Hepatocyte (in vitro differentiated cells): Measurements from ENCODE around the gene ESPL1. TPM values are rescaled to one million over a fixed set of nuclear protein-coding genes. Genes with fewer than 3 reads are reported as not detected.

Source experiments
- DNase-seq: peaks from one replicate; pipeline ENCODE4 v3.0.0-alpha.2; 2016; ENCODE audit warnings: low spot score
- H2AFZ ChIP-seq: fragments of 200-600 bp; sonication (generic); 2 replicates; pipeline ENCODE4 v1.6.0; 2016; ENCODE audit warnings: antibody characterized with exemption, mild to moderate bottlenecking
- H3K27ac ChIP-seq: fragments of 200-600 bp; sonication (generic); 2 replicates; pipeline ENCODE4 v1.5.1; 2016; ENCODE audit warnings: mild to moderate bottlenecking
- H3K27me3 ChIP-seq: fragments of 200-600 bp; sonication (generic); 2 replicates; pipeline ENCODE4 v1.6.1; 2016
- H3K36me3 ChIP-seq: fragments of 200-600 bp; sonication (generic); replicated peaks from 2 replicates; pipeline ENCODE4 v1.5.1; 2016; ENCODE audit warnings: low read depth; ENCODE audit not compliant: insufficient read depth
- H3K4me1 ChIP-seq: fragments of 200-600 bp; sonication (generic); 2 replicates; pipeline ENCODE4 v1.5.1; 2016; ENCODE audit warnings: mild to moderate bottlenecking, moderate library complexity; ENCODE audit not compliant: insufficient read depth
- H3K4me2 ChIP-seq: fragments of 200-600 bp; sonication (generic); 2 replicates; pipeline ENCODE4 v1.6.0; 2016
- H3K4me3 ChIP-seq: fragments of 200-600 bp; sonication (generic); 2 replicates; pipeline ENCODE4 v1.5.1; 2016; ENCODE audit warnings: mild to moderate bottlenecking
- H3K79me2 ChIP-seq: fragments of 200-600 bp; sonication (generic); 2 replicates; pipeline ENCODE4 v1.6.0; 2017; ENCODE audit warnings: mild to moderate bottlenecking
- H3K9me2 ChIP-seq: fragments of 200-600 bp; sonication (generic); replicated peaks from 2 replicates; pipeline ENCODE4 v1.6.0; 2017; ENCODE audit warnings: mild to moderate bottlenecking; ENCODE audit not compliant: insufficient read depth
- H3K9me3 ChIP-seq: fragments of 200-600 bp; sonication (generic); 2 replicates; pipeline ENCODE4 v1.5.1; 2016; ENCODE audit warnings: low read depth, mild to moderate bottlenecking
- H4K20me1 ChIP-seq: fragments of 200-600 bp; sonication (generic); 2 replicates; pipeline ENCODE4 v1.6.0; 2016; ENCODE audit warnings: mild to moderate bottlenecking; ENCODE audit not compliant: insufficient read depth, poor library complexity, severe bottlenecking
- EZH2 ChIP-seq: fragments of 200-600 bp; sonication (generic); IDR thresholded peaks from 2 replicates; pipeline ENCODE4 v1.6.1; 2016; ENCODE audit warnings: antibody characterized with exemption, mild to moderate bottlenecking, borderline replicate concordance
- EZH2phosphoT487 ChIP-seq: fragments of 200-600 bp; sonication (generic); IDR thresholded peaks from one replicate; pipeline ENCODE4 v1.6.1; 2018; ENCODE audit warnings: antibody characterized with exemption, mild to moderate bottlenecking, low read depth, moderate library complexity; ENCODE audit not compliant: unreplicated experiment, severe bottlenecking
- WGBS: methylation state at CpG from one replicate; pipeline ENCODE4 v1.1.6; 2016; ENCODE audit warnings: low lambda C conversion rate; ENCODE audit errors: missing lambda C conversion rate; 5-methylcytosine and 5-hydroxymethylcytosine counted together
- polyA plus RNA-seq: library from polyadenylated mRNA; unstranded; fragments of >200 nt; fragmentation: Nextera tagmentation; extraction: Ambion mirVana; gene quantifications from 2 replicates; pipeline ENCODE4 v1.2.1, GENCODE V29; 2016
- total RNA-seq: library from RNA; depleted of rRNA; stranded (reverse); fragments of >200 nt; gene quantifications from 2 replicates; pipeline ENCODE4 v1.2.3, GENCODE V29; 2014
- TF ChIP-seq, protein P1 (sequence below): fragments of 200-600 bp; sonication (generic); IDR thresholded peaks from 2 replicates; pipeline ENCODE4 v1.5.1; 2016; ENCODE audit warnings: antibody characterized with exemption, mild to moderate bottlenecking; ENCODE audit not compliant: poor library complexity

Gene ESPL1
- total and polyA plus RNA-seq, 2 experiments from 2014 or later = 5.8 to 7.6 TPM

GRCh38 chr12:53325511-53326061, 57.5 kb downstream of the ESPL1 start:
- Histone ChIP-seq H2AFZ (peak overlapping the region; percentile 81), H3K27ac (peak overlapping the region; percentile 97), H3K27me3 (peaks cover 14% of the 10 kb centered on the region), H3K79me2 (peaks cover 4% of the 10 kb centered on the region), H3K9me3 (no peaks in the 10 kb centered on the region), H3K9me2 (no peaks in the 10 kb centered on the region), H3K4me2 (peak overlapping the region; percentile 94), H4K20me1 (no peaks in the 10 kb centered on the region), H3K4me1 (peaks cover 22% of the 10 kb centered on the region), H3K36me3 (no peaks in the 10 kb centered on the region), H3K4me3 (peak overlapping the region; percentile 57)
- peak; percentile 53 for TF ChIP-seq EZH2
- TF ChIP-seq EZH2phosphoT487 = no peak
- no peak for DNase-seq
- WGBS = 7% methylated on average over 25 of the region's 50 CpGs

DNA sequence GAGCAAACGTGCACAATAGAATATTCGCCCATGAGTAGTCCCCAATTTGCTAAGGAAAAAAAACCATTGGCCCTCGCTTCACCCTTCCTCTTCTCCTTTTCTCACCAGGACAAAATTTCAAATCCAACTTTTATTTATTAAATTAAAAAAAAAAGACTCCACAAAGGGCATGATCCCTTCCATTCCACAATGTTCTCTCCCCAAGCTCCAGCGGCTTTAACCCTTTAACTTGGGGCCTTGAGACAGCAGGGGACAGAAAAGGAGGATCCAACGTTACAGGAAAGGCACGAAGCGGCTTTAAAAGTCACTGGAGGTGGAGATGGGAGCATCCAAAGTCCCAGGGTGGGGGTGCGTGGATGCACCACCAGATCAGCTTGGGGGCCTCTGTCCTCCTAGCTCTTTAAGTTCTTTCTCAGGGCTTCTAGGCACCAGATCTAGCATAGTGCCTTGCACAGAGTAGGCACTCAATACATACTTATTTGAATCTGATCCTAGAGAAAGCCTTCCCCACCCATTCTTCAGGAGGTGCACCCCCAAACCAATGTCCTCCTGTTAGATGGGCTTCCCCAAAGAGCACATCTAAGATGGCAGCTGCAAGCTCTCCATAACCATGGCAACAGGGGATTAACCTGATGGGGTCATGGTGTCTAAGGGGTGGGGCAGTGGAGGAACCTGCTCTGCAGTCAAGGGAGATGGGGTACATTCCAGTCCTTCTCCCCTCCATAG, 58.5 kb downstream of the ESPL1 start:
- no peaks in the 10 kb centered on the region for H3K36me3 ChIP-seq
- peak overlapping the region; percentile 97 for H3K27ac ChIP-seq
- WGBS = 75% methylated on average over 8 of the region's 8 CpGs
- H3K9me3 ChIP-seq = no peaks in the 10 kb centered on the region
- no peaks in the 10 kb centered on the region for H3K9me2 ChIP-seq
- H4K20me1 ChIP-seq = no peaks in the 10 kb centered on the region
- H2AFZ ChIP-seq = no peak overlapping the region
- H3K4me3 ChIP-seq = no peak overlapping the region
- DNase-seq = no peak
- TF ChIP-seq, protein P1, sequence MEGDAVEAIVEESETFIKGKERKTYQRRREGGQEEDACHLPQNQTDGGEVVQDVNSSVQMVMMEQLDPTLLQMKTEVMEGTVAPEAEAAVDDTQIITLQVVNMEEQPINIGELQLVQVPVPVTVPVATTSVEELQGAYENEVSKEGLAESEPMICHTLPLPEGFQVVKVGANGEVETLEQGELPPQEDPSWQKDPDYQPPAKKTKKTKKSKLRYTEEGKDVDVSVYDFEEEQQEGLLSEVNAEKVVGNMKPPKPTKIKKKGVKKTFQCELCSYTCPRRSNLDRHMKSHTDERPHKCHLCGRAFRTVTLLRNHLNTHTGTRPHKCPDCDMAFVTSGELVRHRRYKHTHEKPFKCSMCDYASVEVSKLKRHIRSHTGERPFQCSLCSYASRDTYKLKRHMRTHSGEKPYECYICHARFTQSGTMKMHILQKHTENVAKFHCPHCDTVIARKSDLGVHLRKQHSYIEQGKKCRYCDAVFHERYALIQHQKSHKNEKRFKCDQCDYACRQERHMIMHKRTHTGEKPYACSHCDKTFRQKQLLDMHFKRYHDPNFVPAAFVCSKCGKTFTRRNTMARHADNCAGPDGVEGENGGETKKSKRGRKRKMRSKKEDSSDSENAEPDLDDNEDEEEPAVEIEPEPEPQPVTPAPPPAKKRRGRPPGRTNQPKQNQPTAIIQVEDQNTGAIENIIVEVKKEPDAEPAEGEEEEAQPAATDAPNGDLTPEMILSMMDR = no peak
- no peak for TF ChIP-seq EZH2
- no peak for TF ChIP-seq EZH2phosphoT487
- peaks cover 20% of the 10 kb centered on the region for H3K4me1 ChIP-seq
- peak overlapping the region; percentile 94 for H3K4me2 ChIP-seq
- H3K79me2 ChIP-seq = peaks cover 3% of the 10 kb centered on the region
- peaks cover 14% of the 10 kb centered on the region for H3K27me3 ChIP-seq

- Histone ChIP-seq H4K20me1 (no peaks in the 10 kb centered on the region), H3K9me3 (no peaks in the 10 kb centered on the region), H3K27ac (no peak overlapping the region), H2AFZ (no peak overlapping the region), H3K4me2 (no peak overlapping the region), H3K4me1 (peaks cover 13% of the 10 kb centered on the region), H3K4me3 (no peak overlapping the region), H3K9me2 (no peaks in the 10 kb centered on the region), H3K36me3 (no peaks in the 10 kb centered on the region), H3K79me2 (no peaks in the 10 kb centered on the region), H3K27me3 (peaks cover 14% of the 10 kb centered on the region)
- 82% methylated on average over 3 of the region's 3 CpGs for WGBS
- TF ChIP-seq EZH2phosphoT487 = no peak
- TF ChIP-seq, protein P1 = peak; percentile 26
- no peak for DNase-seq
Observed at GRCh38 chr12:53327435-53328042, 59.4 kb downstream of the ESPL1 start.

DNA sequence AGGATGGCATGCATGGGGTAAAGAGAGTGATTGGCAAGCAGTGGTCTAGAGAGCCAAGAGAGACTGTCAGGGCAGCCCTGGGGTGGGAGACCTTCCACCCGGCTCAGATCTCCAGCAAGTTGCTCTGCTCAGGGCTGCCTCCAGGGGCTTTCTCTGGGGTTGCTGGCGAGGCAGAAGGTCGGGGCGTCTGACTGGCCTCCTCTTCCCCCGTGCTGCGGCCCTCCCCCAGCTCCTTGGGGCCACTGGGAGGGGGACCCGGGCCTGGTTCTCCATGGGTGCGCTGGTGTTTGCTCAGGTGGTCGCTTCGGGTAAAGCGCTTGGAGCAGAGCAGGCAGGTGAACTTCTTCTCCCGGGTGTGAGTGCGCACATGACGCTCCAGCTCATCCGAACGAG, 59.9 kb downstream of the ESPL1 start:
- TF ChIP-seq, protein P1 = no peak
- TF ChIP-seq EZH2 (no peak), EZH2phosphoT487 (no peak)
- H3K4me3 ChIP-seq = no peak overlapping the region
- H3K9me3 ChIP-seq = no peaks in the 10 kb centered on the region
- no peaks in the 10 kb centered on the region for H3K79me2 ChIP-seq
- no peak overlapping the region for H2AFZ ChIP-seq
- H4K20me1 ChIP-seq = no peaks in the 10 kb centered on the region
- peaks cover 13% of the 10 kb centered on the region for H3K4me1 ChIP-seq
- no peak overlapping the region for H3K4me2 ChIP-seq
- DNase-seq = no peak
- no peaks in the 10 kb centered on the region for H3K9me2 ChIP-seq
- H3K27me3 ChIP-seq = peaks cover 14% of the 10 kb centered on the region
- H3K36me3 ChIP-seq = no peaks in the 10 kb centered on the region
- H3K27ac ChIP-seq = no peak overlapping the region
- WGBS = 52% methylated on average over 16 of the region's 16 CpGs
